GM19240 (cell line): ENCODE data around the gene SFXN5.

Experiments used
- DNase-seq: peaks from one replicate; pipeline ENCODE4 v3.0.0; 2011; ENCODE audit warnings: low spot score; ENCODE audit not compliant: insufficient read length

The SFXN5 gene

GRCh38 chr2:72925328-72925943 lies 146.1 kb downstream of the SFXN5 start:
- DNase-seq = no peak

DNA sequence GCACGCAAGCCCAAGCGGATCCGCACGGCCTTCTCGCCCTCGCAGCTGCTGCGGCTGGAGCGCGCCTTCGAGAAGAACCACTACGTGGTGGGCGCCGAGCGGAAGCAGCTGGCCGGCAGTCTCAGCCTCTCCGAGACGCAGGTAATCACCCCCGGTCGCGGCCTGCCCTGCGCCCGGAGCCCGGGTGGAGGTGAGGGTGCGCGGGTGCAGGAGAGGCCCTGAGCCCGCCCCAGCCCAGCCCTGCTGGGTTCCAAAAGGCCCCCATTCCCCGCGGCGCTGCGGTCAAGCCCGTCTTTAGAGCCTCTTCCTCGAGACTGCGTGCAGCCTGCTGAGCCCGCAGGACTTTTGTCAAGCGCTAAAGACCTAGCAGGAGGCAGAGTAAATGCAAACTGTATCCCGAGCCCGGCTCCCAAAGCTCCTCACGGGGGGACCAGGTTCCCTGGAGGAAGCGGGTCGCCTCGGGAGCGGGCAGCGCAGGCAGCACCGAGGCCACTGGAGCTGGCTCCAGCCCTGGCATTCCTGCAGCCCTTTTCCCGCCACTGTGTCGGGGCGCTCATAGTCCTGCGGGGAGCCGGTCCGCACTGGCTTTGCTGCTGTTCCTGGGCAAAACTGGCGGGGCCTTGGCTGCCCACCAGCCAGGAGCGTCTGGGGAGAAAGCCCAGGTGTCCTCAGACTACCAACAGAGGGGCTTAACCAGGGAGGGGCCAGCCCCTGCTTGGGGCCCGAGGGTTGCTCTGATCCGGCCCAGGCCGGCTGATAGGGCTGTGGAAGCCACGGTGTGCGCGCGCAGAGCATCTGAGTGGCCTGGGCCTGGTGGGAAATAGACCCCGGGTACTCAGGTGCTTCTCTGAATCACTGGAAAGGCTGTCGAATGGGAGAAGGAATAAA lies 146.9 kb downstream of the SFXN5 start:
- no peak for DNase-seq

- no peak for DNase-seq
Observed at GRCh38 chr2:72923833-72924352, 147.6 kb downstream of the SFXN5 start.

- no peak for DNase-seq
Observed at GRCh38 chr2:72921853-72922252, 149.7 kb downstream of the SFXN5 start.

DNA sequence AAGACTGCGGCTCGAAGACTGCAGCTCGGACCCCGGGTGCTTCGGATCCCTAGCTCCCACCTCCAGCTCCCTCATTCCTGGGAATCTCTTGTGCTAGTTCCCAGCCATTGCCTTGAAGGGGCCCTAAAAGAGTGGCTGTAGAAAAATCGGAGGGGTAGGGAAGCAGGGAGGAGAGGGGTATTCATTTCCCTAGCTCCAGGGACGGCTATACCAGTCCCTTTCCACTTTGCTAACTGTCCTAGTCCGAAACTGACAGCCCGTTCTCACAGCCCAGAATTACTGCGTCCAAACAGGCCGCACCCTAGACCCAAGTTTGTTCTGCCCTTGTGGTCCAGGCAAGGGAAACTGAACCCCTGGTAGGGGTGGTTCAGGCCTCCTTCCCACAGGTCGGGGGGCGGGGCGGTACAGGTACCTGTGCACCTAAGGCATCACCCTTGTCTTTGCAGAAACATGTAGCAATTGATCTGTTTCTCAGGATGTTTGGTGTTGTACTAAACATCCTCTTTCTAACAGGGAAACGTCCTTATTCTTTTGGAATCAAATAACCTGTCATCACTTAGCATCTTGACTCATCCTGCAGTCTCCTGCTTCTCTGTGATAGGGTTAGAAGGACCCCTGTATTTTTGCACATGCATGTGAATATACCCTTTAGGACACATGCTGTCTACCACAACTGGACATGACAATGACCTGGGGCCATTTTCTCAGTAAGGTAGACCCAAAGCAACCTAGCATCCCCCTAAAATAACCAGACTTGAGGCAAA lies 150.2 kb downstream of the SFXN5 start:
- no peak for DNase-seq

GRCh38 chr2:72920318-72921087 lies 151.0 kb downstream of the SFXN5 start:
- DNase-seq = no peak

GRCh38 chr2:72919414-72920317 lies 151.8 kb downstream of the SFXN5 start:
- no peak for DNase-seq

DNA sequence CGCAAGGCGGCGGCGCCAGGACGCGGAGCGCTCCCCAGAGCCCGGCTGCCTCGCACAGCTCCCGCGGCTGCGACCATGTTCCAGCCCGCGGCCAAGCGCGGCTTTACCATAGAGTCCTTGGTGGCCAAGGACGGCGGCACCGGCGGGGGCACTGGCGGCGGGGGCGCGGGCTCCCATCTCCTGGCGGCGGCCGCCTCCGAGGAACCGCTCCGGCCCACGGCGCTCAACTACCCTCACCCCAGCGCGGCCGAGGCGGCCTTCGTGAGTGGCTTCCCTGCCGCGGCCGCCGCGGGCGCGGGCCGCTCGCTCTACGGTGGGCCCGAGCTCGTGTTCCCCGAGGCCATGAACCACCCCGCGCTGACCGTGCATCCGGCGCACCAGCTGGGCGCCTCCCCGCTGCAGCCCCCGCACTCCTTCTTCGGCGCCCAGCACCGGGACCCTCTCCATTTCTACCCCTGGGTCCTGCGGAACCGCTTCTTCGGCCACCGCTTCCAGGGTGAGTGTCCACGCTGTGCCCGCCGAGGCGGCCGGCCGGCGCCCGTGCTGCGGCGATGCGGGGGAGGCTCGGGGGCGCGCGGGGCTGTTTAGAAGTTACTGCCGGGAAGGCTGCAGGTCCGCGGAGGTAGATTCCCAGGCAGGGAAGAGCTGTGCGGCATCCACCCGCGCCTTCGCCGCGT lies 153.5 kb downstream of the SFXN5 start:
- no peak for DNase-seq

GRCh38 chr2:72917138-72917876 lies 154.2 kb downstream of the SFXN5 start, which contains the start of gene EMX1:
EMX1 (plus strand) TSS chr2:72917519; CDS start chr2:72917853, 334 bp downstream.
- DNase-seq = peak; percentile 65

- no peak for DNase-seq
Observed at GRCh38 chr2:72916743-72917137, 154.8 kb downstream of the SFXN5 start.

DNA sequence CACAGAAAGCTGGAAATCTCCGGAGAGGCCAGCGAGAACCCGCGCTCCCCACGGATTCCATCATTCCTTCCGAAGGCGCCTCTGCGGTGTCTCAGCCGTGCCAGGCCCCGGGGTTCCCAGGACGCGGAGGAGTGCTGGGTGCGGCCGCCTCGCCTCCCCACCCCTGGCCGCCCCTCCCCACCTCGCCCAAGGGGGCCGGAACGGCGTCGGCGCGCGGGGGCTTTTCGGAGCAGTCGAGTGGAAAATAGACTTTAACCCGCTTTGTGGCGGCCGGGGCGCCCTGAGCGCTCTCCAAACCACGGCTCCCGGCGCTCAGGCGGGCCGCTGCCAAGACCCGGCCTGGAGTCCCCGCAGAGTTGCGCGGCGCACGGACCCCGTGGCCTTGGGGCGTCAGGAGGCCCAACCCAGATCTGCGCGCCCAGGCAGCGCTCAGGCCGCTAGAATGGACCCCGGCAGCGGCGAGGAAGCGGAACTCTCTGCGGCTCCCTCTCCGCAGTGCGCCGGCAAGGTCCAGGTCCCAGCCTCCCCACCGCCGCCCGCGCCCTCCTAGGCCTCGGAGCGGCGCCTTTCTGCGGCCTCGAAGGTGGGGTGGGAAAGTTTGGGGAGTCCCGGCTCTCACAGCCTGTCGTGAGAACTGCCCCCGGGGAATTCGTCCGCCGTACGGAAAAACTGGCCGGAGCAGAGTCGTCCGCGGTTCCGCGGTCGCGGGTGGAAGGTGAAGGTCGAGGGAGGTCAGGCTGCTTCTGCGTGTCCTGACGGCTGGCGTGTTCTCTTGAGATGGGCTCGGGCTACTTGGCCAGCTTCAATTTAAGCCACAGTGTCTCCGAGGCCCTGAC lies 155.4 kb downstream of the SFXN5 start:
- DNase-seq = no peak

- no peak for DNase-seq
Observed at GRCh38 chr2:72915320-72915906, 156.1 kb downstream of the SFXN5 start.

GRCh38 chr2:72914589-72915319 lies 156.8 kb downstream of the SFXN5 start:
- DNase-seq = no peak

- no peak for DNase-seq
Observed at GRCh38 chr2:72914206-72914559, 157.3 kb downstream of the SFXN5 start.

- DNase-seq = no peak
Observed at GRCh38 chr2:72913486-72914205, 157.9 kb downstream of the SFXN5 start.

DNA sequence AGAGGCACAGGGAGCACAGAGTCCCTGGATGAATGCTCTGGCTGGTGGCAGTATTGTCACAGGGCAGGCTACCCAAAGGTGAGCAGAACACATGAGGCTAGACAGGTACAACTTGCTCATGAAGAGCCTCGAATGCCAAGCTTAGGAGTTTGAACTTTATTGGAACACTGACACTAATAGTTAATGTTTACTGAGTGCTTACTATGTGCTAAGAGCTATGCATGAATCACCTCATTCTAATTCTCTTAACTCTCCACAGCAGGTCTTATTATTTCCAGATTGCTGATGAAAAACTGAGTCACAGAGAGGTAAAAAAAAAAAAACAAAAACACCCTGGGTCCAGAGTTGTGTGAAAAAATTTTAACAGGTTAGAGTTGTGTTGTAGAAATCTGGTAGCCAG lies 160.3 kb downstream of the SFXN5 start:
- DNase-seq = no peak
